Measurements from ENCODE around the gene GUCA2B.

GUCA2B gene

GRCh38 chr1:42138586-42138985, 14.6 kb upstream of the GUCA2B start:
- TF ChIP-seq CTCF (IDR thresholded peaks at IDR 0.05; ENCODE audit: insufficient read depth, low read length, missing control alignments): no peak
- no peak overlapping the region for H3K4me3 ChIP-seq (ENCODE audit: low read depth, low read length)
- DNase-seq (ENCODE audit: low read depth, low spot score): no peak
- POLR2A ChIA-PET: no interaction called here
- CTCF ChIA-PET: interaction anchor here (0.6 to 1.1 kb wide), 2 partner anchors 9 to 35 kb away, joined by 3 read pairs; no protein-coding TSS in a partner anchor

- POLR2A ChIA-PET: no interaction called here
- CTCF ChIA-PET: no interaction called here
- no peak overlapping the region for H3K4me3 ChIP-seq (ENCODE audit: low read depth, low read length)
- no peak for TF ChIP-seq CTCF (IDR thresholded peaks at IDR 0.05; ENCODE audit: insufficient read depth, low read length, missing control alignments)
- DNase-seq (ENCODE audit: low read depth, low spot score): no peak
Measured at GRCh38 chr1:42139444-42139843, 13.8 kb upstream of the GUCA2B start.

GRCh38 chr1:42140191-42140590, 13.0 kb upstream of the GUCA2B start:
- CTCF ChIA-PET: no interaction called here
- POLR2A ChIA-PET: no interaction called here
- DNase-seq (ENCODE audit: low read depth, low spot score): no peak
- TF ChIP-seq CTCF (IDR thresholded peaks at IDR 0.05; ENCODE audit: insufficient read depth, low read length, missing control alignments): no peak
- no peak overlapping the region for H3K4me3 ChIP-seq (ENCODE audit: low read depth, low read length)

GRCh38 chr1:42141978-42142377, 11.2 kb upstream of the GUCA2B start:
- ChIA-PET CTCF (interaction anchor here (1.7 kb wide), 1 partner anchor 10 kb away, joined by 5 read pairs; no protein-coding TSS in a partner anchor), POLR2A (no interaction called here)
- TF ChIP-seq CTCF (IDR thresholded peaks at IDR 0.05; ENCODE audit: insufficient read depth, low read length, missing control alignments): no peak
- DNase-seq (ENCODE audit: low read depth, low spot score): no peak
- H3K4me3 ChIP-seq (ENCODE audit: low read depth, low read length): no peak overlapping the region

GRCh38 chr1:42142894-42143675, 10.1 kb upstream of the GUCA2B start:
- no peak overlapping the region for H3K4me3 ChIP-seq (ENCODE audit: low read depth, low read length)
- no peak for TF ChIP-seq CTCF (IDR thresholded peaks at IDR 0.05; ENCODE audit: insufficient read depth, low read length, missing control alignments)
- DNase-seq (ENCODE audit: low read depth, low spot score): no peak
- ChIA-PET POLR2A (no interaction called here), CTCF (interaction anchor here (1.7 kb wide), 1 partner anchor 9 kb away, joined by 5 read pairs; no protein-coding TSS in a partner anchor)

GRCh38 chr1:42143896-42144710, 9.1 kb upstream of the GUCA2B start:
- ChIA-PET POLR2A (no interaction called here), CTCF (interaction anchor here (1.2 kb wide), 2 partner anchors 15 to 29 kb away, joined by 3 to 8 read pairs; no protein-coding TSS in a partner anchor)
- H3K4me3 ChIP-seq (ENCODE audit: low read depth, low read length): no peak overlapping the region
- TF ChIP-seq CTCF (IDR thresholded peaks at IDR 0.05; ENCODE audit: insufficient read depth, low read length, missing control alignments): no peak
- no peak for DNase-seq (ENCODE audit: low read depth, low spot score)
